Fibroblast of gingiva (primary cell): ENCODE measurements around the gene OTOS.

Source experiments
- DNase-seq: peaks from one replicate; pipeline ENCODE4 v3.0.0-alpha.2; 2011; ENCODE audit warnings: low read depth

Gene OTOS

GRCh38 chr2:240140511-240140910 is at the start of gene OTOS:
TSS of gene OTOS (minus strand) at chr2:240140658. CDS start at chr2:240140326, 332 bp downstream.
- DNase-seq: no peak

- DNase-seq: no peak
Measured at GRCh38 chr2:240189686-240190085, 49.2 kb upstream of the OTOS start.

DNA sequence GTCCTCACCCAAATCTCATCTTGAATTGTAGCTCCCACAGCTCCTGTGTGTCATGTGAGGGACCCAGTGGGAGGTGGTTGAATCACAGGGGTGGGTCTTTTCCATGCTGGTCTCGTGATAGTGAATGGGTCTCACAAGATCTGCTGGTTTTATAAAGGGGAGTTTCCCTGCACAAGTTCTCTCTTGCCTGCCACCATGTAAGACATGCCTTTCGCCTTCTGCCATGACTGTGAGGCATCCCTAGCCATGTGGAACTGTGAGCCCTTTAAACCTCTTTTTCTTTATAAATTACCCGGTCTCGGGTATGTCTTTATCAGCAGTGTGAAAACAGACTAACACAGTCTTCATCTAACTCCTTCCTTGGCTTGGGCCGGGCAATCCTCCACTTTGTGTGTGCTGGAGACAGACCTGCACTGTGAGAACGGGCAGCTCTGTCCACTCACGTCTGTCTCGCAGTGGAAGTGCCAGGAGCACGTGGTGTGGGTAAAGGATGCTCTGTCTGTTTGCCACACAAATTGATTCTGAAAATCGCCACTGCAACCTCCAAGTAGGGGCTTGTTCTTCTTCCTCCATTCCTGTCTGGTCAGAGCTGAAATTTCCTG is 47.6 kb upstream of the OTOS start:
- no peak for DNase-seq

DNA sequence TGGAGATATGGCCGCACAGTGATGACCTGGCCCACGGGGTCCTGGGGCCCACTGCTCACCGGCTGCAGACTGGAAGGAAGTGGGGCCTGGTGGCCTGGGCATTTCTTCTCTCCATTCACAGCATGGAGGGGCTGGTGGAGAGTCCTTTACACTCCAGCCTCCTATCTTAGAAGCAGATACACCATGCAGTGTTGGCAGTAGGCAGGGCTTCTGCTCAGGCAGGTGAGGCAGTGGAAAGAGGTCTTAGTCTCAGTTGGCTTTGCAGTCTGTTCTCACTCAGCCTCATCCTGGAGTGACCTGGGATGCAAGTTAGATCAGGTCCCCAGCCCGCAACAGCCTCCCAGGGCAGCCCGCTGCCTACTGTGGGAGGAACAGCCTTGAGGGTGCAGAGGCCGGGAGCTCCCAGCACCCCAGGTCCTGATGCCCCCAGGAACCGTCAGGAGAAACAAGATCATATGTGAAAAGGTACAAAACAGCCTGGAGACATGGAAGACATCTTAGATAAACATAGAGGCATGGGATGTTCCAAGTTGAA is 45.8 kb upstream of the OTOS start:
- DNase-seq: no peak

GRCh38 chr2:240184656-240185055 is 44.2 kb upstream of the OTOS start:
- DNase-seq: no peak

DNA sequence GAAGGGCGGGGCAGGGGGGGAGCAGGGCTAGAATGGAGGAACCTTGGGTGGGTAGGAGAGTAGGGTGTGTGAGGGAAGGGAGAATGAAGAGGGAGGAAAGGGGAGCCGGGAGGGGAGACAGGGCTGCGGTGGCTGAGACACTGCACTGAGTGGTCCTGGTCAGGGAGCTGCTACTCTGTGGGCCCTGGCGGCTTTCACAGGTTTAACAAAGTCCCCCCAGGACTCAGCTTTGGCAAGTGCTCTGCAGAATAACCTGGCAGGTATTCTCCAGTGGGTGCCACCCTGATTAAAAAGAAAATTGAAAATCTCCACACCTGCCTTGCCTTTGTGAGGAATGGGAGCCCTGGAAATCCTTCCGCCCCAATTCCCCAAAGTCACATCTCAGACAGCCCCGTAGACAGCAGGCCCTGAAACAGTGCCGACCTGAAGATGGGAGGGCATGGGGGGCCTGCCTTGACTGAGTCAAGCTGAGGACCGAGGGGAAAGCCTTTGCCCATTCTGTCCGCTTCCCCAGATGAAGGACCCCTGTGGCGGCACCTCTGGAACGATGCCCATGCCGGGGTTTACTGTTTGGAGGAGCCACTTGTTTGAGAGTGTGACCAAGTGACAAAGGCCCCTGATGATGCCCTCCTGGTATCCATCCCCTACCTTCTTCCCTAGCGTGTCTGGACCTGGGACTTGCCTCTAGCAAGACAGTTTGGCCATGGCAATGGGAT is 43.6 kb upstream of the OTOS start:
- DNase-seq: no peak

DNA sequence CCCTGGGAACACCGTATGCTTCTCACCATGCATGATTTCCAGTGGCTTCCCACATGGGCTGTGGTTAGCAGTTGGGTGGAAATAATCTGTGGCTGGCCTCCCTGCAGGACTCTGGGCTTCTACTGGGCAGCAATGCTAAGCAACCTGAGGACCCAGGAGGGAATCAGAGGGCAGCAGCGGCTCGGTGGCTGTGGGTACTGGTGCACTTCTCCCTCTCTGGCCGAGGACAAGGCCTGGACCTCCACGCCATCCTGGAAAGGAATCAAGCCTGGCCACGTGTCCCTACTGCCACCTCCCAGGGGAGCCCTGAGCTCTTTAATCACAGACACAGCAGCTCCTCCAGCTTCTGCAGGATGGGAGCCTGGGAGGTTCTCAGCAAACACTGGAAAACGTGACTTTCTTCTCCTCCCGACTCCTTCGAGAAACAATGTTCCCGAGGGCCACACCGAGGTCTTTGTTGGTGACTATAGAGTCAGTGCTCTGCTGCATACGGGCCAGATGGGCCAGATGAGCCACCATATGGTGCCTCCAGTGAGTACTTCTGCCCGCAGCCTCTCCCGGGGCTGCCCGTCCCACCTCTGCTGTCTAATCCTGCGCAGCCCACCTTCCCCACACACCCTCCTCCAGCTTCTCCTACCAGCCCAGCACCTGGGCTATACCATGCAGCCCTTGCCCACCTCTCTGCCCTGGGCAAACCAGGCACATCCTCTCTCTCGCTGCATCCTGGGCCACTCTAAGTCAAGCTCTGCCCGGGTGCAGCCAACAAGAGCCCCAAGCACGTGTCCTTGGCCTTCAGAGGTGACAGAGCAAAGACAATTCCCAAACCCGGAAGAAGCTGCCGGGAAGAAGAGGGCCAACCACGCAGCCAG is 42.8 kb upstream of the OTOS start:
- DNase-seq: no peak

GRCh38 chr2:240182476-240182875 is 42.0 kb upstream of the OTOS start:
- no peak for DNase-seq

- DNase-seq: no peak
Measured at GRCh38 chr2:240182001-240182400, 41.5 kb upstream of the OTOS start.

- no peak for DNase-seq
Measured at GRCh38 chr2:240179941-240180666, 39.6 kb upstream of the OTOS start.

GRCh38 chr2:240179186-240179815 is 38.8 kb upstream of the OTOS start:
- DNase-seq: no peak

- no peak for DNase-seq
Measured at GRCh38 chr2:240178564-240178963, 38.1 kb upstream of the OTOS start.

- no peak for DNase-seq
Measured at GRCh38 chr2:240174496-240174895, 34.0 kb upstream of the OTOS start.

- DNase-seq: no peak
Measured at GRCh38 chr2:240172071-240172895, 31.8 kb upstream of the OTOS start.

- DNase-seq: no peak
Measured at GRCh38 chr2:240170883-240171282, 30.4 kb upstream of the OTOS start.

- DNase-seq: no peak
Measured at GRCh38 chr2:240170354-240170735, 29.9 kb upstream of the OTOS start.

GRCh38 chr2:240169486-240170353 is 29.3 kb upstream of the OTOS start:
- no peak for DNase-seq

GRCh38 chr2:240168546-240169361 is 28.3 kb upstream of the OTOS start:
- DNase-seq: no peak

DNA sequence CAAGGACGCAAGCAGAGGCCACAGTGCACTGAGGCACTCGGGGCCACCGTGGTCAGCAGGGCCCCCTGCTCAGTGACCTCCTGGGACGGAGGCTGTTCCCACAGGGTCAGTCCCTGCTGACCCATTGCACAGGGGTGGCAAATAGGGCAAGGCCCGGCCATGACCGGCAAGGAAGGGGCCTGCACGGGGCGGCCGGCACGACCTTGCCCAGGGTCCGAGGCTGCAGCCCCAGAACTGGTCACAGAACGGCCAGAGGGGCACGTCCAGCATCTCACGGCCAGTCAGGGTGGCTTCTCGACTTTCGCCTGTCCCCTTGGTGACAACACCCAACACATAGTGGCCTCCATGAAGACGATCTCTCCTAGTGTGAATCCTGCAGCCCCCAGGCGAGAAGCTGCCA is 27.6 kb upstream of the OTOS start:
- DNase-seq: no peak
